Measurements from ENCODE around the gene MFAP1.
"Not testable (repeated sequence)": the region's sequence is repeated elsewhere in the genome, so short reads cannot be mapped to it uniquely, and the experiment has no call there.

Gene MFAP1

DNA sequence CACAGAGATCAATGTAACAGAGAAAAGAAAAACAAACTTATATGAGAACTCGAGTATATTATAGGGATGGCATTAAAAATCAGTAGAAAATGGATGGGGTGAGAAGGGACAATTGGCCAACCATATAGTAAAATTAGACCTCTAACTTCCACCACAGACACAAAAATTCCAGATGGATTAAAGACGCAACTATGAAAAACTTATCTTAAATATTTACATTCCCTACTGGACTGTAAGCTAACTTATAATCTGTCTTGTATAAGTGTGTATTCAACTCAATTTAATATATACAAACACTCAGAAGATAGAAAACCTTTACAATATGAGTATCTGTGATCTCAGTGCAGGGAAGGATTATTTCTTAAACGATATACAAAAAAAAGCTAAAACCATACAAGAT, 3.0 kb downstream of the MFAP1 start:
- no peak for DNase-seq (ENCODE audit: low spot score)

GRCh38 chr15:43815064-43815463, 9.4 kb downstream of the MFAP1 start:
- not testable (repeated sequence) for DNase-seq (ENCODE audit: low spot score)

DNA sequence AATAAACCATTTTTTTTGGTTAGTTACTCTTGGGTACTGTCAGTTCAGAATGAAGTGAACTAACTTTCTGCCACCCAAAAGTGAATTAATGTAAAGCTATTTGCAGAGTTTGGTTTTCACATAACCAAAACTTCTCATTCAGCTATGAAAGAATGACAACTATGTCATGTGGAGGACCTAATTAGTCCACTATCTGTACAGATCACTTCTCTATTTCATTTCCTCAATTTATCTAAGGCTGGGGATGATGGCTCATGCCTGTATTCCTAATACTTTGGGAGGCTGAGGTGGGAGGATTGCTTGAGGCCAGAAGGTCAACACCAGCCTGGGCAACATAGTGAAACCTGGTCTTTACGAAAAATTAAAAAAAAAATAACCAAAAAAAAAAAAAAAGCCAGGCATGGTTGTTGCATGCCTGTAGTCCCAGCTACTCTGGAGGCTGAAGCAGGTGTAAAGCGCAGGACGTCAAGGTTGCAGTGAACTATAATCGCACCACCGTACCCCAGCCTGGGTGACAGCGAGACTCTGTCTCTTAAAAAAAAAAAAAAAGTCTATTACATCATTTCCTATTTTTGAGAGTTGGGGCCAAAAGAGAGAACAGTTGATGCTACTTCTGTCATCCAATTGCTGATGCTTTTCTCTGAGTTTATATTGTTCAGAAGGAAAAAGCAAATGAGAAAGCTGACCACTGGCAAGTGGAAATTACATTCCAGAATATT, 15.4 kb downstream of the MFAP1 start:
- no peak for DNase-seq (ENCODE audit: low spot score)

GRCh38 chr15:43808435-43808950, 16.0 kb downstream of the MFAP1 start:
- no peak for DNase-seq (ENCODE audit: low spot score)

DNA sequence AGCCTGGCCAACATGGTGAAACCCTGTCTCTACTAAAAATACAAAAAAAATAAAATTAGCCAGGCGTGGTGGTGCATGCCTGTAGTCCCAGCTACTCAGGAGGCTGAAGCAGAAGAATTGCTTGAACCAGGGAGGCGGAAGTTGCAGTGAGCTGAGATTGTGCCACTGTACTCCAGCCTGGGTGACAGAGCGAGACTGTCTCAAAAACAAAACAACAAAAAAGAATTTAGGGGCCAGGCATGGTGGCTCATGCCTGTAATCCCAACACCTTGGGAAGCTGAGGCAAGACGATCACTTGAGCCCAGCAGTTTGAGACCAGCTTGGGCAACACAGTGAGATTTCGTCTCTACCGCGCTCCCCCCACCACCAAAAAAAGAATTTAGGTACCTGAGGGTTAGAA, 21.8 kb downstream of the MFAP1 start:
- not testable (repeated sequence) for DNase-seq (ENCODE audit: low spot score)

DNA sequence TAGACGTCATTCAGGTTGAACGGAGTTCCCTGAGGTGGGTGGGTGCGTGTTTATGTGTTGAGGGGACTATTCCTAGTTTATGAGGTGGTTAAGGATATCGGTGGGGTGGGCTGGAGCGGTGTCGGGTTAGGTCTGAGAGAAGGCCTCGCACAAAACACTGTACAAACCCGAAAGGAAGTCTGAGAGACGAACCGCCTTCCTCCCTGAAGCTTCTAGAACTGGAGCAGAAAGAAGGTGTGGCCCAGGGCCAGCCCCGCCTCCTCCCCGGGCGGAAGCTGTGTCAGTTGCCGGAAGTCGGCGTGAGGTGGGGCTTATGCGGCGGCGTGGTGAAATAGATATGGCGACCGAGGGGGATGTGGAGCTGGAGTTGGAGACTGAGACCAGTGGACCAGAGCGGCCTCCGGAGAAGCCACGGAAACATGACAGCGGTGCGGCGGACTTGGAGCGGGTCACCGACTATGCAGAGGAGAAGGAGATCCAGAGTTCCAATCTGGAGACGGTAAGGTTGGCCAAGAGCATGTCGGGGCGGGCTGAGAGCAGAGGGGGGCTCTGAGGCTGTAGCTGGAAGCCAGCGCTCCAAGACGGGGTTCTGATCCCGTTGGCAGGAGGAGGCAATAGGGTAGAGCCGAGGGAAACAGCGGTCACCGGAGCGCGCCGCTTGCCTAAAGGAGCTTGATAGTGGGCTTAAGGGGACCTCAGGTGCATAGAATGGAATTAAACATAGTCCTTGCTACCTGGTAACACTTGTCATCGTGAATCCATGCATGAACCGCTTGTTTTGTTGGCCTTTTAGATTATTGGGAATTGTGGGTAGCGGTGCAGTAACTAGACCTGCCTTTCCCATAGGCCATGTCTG, 24.0 kb downstream of the MFAP1 start, which contains the start of gene HYPK:
HYPK (plus strand) TSS at position 314 of the 856 bp plus-strand sequence; CDS start at position 338, 24 bp downstream.
- DNase-seq (ENCODE audit: low spot score), result peak; percentile 89

- no peak for DNase-seq (ENCODE audit: low spot score)
These were observed 24.6 kb downstream of the MFAP1 start, which contains the start of gene SERINC4 for GRCh38 chr15:43799945-43800285. TSS of gene SERINC4 (minus strand) at chr15:43800220. CDS start at chr15:43799986, 234 bp downstream.

GRCh38 chr15:43799209-43799944, 25.1 kb downstream of the MFAP1 start:
- DNase-seq (ENCODE audit: low spot score), result no peak

- DNase-seq (ENCODE audit: low spot score), result no peak
These were observed 27.9 kb downstream of the MFAP1 start for GRCh38 chr15:43796566-43796965.

GRCh38 chr15:43795997-43796396, 28.5 kb downstream of the MFAP1 start:
- no peak for DNase-seq (ENCODE audit: low spot score)

DNA sequence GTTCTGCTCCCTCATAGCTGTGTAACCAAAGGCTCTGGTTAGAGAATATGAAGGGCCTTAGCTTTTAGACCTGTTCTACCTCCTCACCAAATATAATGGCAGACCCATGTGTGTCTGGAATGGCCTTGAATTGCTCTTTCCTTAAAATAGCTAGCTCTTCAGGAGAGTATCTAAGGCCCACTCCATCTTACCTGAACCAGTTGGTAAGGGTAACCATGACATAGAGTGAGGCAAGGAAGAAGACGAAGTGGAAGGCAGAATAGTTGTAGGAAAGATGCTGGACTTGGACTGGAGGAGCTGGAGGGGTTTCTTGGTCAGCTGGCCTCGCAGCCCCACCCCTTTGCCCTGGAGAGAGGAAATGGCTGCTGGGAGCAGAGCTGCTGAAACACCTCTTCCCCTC, 29.3 kb downstream of the MFAP1 start:
- no peak for DNase-seq (ENCODE audit: low spot score)

- peak; percentile 28 for DNase-seq (ENCODE audit: low spot score)
These were observed 30.0 kb downstream of the MFAP1 start for GRCh38 chr15:43794269-43795037.

- no peak for DNase-seq (ENCODE audit: low spot score)
These were observed 30.8 kb downstream of the MFAP1 start for GRCh38 chr15:43793647-43794046.

- peak; percentile 57 for DNase-seq (ENCODE audit: low spot score)
These were observed 31.6 kb downstream of the MFAP1 start for GRCh38 chr15:43792761-43793476.

DNA sequence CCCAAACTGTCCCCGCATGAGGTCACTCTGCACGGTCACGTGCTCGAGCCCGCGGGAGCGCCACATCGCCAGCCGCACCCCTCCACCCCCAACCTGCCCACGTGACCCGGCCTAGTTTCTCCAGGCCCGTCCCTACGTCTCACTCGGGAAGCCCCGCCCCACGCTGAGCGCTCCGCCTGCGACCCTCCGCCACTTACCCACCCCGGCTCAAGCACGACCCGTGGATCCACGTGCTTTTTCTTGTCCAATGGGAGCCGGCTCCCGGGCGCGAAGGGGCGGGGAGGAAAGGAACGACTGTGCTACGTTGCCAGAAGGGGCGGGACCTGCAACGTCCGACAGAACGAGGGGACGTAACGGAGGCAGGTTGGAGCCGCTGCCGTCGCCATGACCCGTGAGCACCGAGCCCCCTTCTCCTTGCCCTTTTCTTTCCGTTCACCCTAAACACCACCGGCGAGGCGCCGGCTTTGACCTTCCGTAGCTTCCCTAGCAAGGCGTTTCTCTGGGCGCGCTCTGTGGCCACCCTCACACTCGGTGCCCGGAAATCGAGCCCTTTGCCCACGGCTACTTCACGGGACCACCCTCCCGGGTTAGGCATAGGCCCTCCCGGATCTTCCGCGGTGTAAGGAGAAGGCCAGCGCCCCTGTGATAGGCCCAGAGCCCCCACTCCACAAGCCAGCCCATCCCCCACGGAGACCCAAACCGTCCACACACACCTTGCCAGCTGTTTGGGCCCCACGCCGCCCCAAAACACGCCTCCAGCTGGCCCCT, 32.3 kb downstream of the MFAP1 start, which contains the start of gene SERF2:
SERF2 (plus strand) TSS at position 328 of the 768 bp plus-strand sequence; CDS start at position 385, 57 bp downstream.
- peak; percentile 100 for DNase-seq (ENCODE audit: low spot score)

GRCh38 chr15:43789409-43789808, 35.1 kb downstream of the MFAP1 start:
- DNase-seq (ENCODE audit: low spot score), result no peak

GRCh38 chr15:43779016-43779415, 45.5 kb downstream of the MFAP1 start:
- DNase-seq (ENCODE audit: low spot score), result no peak

- DNase-seq (ENCODE audit: low spot score), result peak; percentile 71
These were observed 47.1 kb downstream of the MFAP1 start for GRCh38 chr15:43777267-43777914.

- DNase-seq (ENCODE audit: low spot score), result peak; percentile 76
These were observed 47.7 kb downstream of the MFAP1 start, which contains the start of gene ELL3 for GRCh38 chr15:43776718-43777266. TSS of gene ELL3 (minus strand) at chr15:43776966. CDS start at chr15:43776901, 65 bp downstream.

Data from AG08395 (cell line).